Mesodermal cell (in vitro differentiated cells): ENCODE data around the gene GLMN.
"Not testable (repeated sequence)": the region's sequence is repeated elsewhere in the genome, so short reads cannot be mapped to it uniquely, and the experiment has no call there.

ENCODE experiments used
- H3K27ac ChIP-seq: 2 replicates; pipeline ENCODE4 v1.7.0; 2013; ENCODE audit warnings: mild to moderate bottlenecking, low read depth, low read length, moderate library complexity; ENCODE audit not compliant: severe bottlenecking
- H3K36me3 ChIP-seq: 2 replicates; pipeline ENCODE4 v1.7.1; 2013; ENCODE audit warnings: mild to moderate bottlenecking, low read length, moderate library complexity; ENCODE audit not compliant: control insufficient read depth, insufficient read depth
- H3K4me1 ChIP-seq: one replicate; pipeline ENCODE4 v1.7.1; 2013; ENCODE audit warnings: mild to moderate bottlenecking, low read length; ENCODE audit not compliant: insufficient read depth, control insufficient read depth, poor library complexity, severe bottlenecking
- H3K4me3 ChIP-seq: 2 replicates; pipeline ENCODE4 v1.7.0; 2013; ENCODE audit warnings: low read length, control low read depth, mild to moderate bottlenecking; ENCODE audit not compliant: insufficient read depth, poor library complexity, severe bottlenecking; ENCODE audit errors: extremely low read depth
- H3K9me3 ChIP-seq: 2 replicates; pipeline ENCODE4 v1.7.1; 2013; ENCODE audit warnings: mild to moderate bottlenecking, low read length, moderate library complexity; ENCODE audit not compliant: control insufficient read depth
- WGBS, 2 experiments: methylation state at CpG; one replicate each; pipeline ENCODE4 v1.1.5; 2013; ENCODE audit warnings: missing lambda C conversion rate in 2 of 2; ENCODE audit not compliant: insufficient coverage in 2 of 2; 5-methylcytosine and 5-hydroxymethylcytosine counted together

GLMN gene

DNA sequence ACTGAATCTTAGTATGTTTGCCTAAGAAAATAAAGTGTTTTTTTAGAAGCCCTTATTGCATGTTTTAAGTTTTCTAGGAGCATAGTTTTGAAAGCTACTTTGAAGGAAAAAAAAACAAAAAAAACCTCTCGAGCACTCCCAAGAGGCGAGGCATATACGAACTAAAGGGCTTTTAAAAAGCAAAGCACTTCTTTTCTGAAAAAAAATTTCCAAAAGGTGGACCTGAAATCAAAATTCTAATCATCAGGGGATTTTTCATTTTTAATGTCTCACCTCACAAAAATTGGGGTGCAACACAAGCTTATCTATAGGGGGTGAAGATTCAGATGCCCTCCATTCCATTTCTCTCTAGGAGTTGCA, 594 bp downstream of the GLMN start:
- Histone ChIP-seq H3K9me3 (no peaks in the 10 kb centered on the region), H3K4me1 (no peaks in the 10 kb centered on the region), H3K36me3 (peaks cover 39% of the 10 kb centered on the region), H3K27ac (peak overlapping the region; percentile 91), H3K4me3 (peak overlapping the region; percentile 76)
- 0 to 11% methylated on average over 2 to 3 of the region's 3 CpGs for WGBS, 2 experiments

DNA sequence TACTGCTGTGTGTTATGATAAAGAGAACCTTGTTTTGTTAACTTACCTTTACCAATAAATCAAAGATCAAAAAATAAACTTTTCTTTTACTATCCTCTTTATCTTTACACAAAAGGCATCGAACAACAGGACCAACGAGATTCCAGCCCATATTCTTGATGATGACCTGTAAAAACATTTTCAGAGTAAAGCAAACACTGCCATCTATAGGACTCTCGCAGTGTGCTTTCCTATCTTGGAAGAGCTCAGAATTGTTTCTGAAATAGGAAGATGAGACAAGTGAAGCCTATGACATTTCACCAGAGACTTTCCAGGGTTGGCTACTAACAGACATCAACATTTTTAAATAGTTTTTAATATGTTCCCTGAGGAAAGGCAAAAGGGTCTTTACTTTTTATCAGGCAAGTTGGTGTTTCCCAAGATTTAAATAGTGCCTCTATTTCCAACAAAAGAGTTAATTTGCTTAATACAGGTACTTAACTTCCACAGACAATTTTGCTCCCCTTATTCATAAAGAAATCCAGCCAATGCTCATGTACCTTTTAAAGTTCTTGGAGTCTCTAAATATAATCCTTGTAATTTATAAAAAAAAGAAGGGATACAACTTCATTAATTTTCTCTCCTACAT, 7.3 kb downstream of the GLMN start:
- Histone ChIP-seq H3K4me1 (no peaks in the 10 kb centered on the region), H3K27ac (no peak overlapping the region), H3K9me3 (no peaks in the 10 kb centered on the region), H3K4me3 (no peak overlapping the region), H3K36me3 (peaks cover 77% of the 10 kb centered on the region)
- WGBS, 2 experiments: 86 to 93% methylated on average over 2 to 3 of the region's 3 CpGs

DNA sequence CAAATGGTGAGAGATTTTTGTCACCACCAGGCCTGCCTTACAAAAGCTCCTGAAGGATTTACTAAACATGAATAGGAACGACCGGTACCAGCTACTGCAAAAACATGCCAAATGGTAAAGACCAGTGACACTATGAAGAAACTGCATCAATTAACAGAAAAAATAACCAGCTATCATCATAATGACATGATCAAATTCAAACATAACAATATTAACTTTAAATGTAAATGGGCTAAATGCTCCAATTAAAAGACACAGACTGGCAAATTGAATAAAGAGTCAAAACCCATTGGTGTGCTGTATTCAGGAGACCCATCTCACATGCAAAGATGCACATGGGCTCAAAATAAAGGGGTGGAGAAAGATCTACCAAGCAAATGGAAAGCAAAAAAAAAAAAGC, 17.4 kb downstream of the GLMN start:
- peaks cover 31% of the 10 kb centered on the region for H3K36me3 ChIP-seq
- not testable (repeated sequence) for H3K27ac ChIP-seq, H3K4me1 ChIP-seq, H3K4me3 ChIP-seq, H3K9me3 ChIP-seq
- WGBS, 2 experiments: 60 to 88% methylated on average over 2 of the region's 2 CpGs

DNA sequence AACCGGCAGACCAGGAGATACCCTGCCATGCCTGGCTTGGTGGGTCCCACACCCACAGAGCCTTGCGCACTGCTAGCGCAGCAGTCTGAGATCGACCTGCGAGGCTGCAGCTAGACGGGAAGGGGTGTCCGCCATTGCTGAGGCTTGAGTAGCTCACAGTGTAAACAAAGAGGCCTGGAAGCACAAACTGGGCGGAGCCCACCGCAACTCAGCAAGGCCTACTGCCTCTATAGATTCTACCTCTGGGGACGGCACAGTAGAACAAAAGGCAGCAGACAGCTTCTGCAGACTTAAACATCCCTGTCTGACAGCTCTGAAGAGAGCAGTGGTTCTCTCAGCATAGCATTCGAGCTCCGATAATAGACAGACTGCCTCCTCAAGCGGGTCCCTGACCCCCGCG, 19.0 kb downstream of the GLMN start:
- H3K9me3 ChIP-seq, H3K4me1 ChIP-seq, H3K27ac ChIP-seq, H3K4me3 ChIP-seq: not testable (repeated sequence)
- H3K36me3 ChIP-seq: peaks cover 34% of the 10 kb centered on the region
- WGBS, 2 experiments: 95% methylated on average over 11 to 14 of the region's 15 CpGs

DNA sequence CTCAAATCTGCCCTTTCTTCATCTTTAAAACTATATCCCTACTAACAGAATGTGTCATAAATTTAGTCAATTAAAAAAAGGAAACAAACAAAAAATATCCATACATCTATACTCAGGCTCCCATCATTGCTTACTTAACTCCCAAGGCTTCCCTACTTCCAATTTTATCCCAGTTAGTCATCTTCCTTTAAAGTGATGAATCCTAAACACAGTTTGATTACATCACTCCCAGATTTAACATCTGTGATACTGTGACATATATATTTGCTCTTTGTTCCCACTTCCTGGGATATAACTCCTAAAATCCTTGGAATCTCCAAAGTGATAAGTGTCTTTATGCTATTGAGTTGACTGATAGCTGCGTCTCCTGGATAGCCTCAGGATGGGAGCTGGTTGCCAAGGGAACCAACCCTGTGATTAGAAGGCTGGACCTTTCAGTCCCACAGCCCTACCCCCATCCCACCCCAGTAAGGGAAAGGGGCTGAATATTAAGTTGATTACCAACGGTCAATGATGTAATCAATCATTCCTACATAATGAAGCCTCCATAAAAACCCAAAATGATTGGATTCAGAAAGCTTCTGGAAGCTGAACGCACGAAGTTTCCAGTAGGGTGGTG, 21.6 kb downstream of the GLMN start:
- WGBS, 2 experiments: no CpG with 5 or more reads among the region's 4 CpGs
- Histone ChIP-seq H3K36me3 (peaks cover 45% of the 10 kb centered on the region), H3K4me1 (no peaks in the 10 kb centered on the region), H3K9me3 (no peaks in the 10 kb centered on the region), H3K4me3 (no peak overlapping the region), H3K27ac (no peak overlapping the region)

DNA sequence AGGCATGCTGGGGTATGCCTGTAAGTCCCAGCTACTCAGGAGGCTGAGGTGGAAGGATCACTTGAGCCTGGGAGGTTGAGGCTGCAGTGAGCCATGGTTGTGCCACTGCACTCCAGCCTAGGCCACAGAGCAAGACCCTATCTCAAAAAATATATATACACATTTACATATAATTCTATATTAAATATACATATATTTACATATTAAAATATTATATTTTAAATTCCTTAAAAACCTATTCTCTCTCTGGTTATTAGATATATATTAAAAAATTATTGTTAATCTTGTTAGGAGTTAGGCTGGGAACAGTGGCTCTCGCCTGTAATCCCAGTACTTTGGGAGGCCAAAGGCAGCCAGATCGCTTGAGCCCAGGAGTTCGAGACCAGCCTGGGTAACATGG, 22.7 kb downstream of the GLMN start:
- H3K4me1 ChIP-seq: no peaks in the 10 kb centered on the region
- H3K4me3 ChIP-seq: no peak overlapping the region
- no peaks in the 10 kb centered on the region for H3K9me3 ChIP-seq
- 65 to 93% methylated on average over 2 to 3 of the region's 3 CpGs for WGBS, 2 experiments
- peaks cover 56% of the 10 kb centered on the region for H3K36me3 ChIP-seq
- H3K27ac ChIP-seq: no peak overlapping the region

DNA sequence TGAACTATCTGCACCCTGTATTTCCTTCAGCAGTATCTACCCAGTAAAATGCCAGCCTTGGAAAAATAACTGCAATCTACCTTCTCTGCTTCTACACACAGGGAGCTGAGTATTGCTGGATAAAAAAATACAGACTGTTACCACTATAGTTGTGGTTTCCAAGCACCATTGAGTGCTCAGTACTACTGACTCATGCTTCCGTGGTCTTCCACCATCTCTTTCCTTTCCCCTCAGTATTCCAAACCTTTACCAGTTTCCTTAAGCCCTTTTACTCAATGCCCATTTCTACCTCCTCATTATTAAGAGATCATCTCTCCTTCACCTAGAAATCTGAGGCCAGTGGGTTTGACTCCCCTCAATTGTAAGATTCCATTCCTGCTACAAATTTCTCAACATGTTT, 23.8 kb downstream of the GLMN start:
- no peak overlapping the region for H3K27ac ChIP-seq
- H3K4me3 ChIP-seq: no peak overlapping the region
- H3K9me3 ChIP-seq: no peaks in the 10 kb centered on the region
- 78 to 94% methylated on average over 1 of the region's 1 CpG for WGBS, 2 experiments
- H3K4me1 ChIP-seq: no peaks in the 10 kb centered on the region
- peaks cover 61% of the 10 kb centered on the region for H3K36me3 ChIP-seq

DNA sequence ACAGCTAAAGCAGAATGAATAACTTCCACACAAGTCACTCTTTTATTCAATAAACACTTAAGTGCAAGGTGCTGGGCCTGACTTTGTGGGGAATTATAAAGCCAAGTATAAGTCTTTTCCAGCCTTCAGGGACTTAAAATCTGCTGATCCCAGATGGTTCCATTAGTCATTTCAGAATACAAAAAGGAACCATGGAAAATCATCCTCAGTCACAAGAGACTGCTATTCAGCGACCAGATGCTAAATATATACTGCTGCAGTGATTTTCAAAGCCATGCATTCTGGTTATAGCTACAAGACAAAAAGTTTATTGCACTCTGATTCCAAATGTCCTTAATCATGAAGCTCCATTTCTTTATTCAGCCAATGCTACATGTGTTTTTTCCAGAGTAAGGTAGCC, 25.7 kb downstream of the GLMN start:
- Histone ChIP-seq H3K36me3 (peaks cover 66% of the 10 kb centered on the region), H3K9me3 (no peaks in the 10 kb centered on the region), H3K27ac (no peak overlapping the region), H3K4me1 (no peaks in the 10 kb centered on the region), H3K4me3 (no peak overlapping the region)
- 75 to 83% methylated on average over 1 of the region's 1 CpG for WGBS, 2 experiments

DNA sequence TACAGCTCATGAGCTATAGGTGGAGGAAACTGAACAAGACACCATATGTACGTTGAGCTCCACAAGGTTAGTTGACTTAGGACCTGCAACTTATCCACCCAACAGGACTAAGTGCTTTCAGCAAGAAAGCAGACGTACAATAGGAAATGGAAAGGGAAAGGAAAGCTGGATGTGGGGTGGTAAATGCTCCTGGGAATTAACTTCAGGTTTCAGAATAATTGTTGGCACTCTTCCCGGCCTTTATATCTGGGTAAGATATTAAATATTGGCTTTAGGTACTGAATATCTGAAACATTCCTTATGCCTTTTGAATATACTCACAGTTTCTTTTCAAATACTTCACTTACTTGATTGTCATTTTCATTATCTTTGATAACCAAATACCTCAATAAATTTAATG, 36.3 kb downstream of the GLMN start:
- H3K9me3 ChIP-seq: no peaks in the 10 kb centered on the region
- 96 to 100% methylated on average over 2 of the region's 3 CpGs for WGBS, 2 experiments
- no peaks in the 10 kb centered on the region for H3K4me1 ChIP-seq
- H3K27ac ChIP-seq: no peak overlapping the region
- H3K36me3 ChIP-seq: peaks cover 62% of the 10 kb centered on the region
- no peak overlapping the region for H3K4me3 ChIP-seq

DNA sequence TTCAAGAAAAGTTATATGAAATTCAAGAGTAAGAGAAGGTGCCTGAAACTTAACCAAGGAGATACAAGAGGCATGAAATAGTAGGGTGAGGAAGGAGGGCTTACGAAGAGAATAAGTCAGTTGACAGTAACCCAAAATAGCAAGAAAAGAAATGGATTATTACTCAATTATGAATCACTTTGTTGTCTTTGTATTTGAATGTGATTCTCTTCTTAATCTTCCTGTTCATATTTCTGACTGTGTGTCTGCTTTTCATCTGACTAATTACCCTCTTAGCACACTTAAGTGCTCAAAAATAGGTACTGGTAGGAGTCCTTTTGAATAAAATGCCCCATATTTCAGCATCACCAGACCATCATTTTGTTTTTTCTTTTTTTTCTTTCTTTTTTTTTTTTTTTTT, 39.4 kb downstream of the GLMN start:
- Histone ChIP-seq H3K4me3 (no peak overlapping the region), H3K9me3 (no peaks in the 10 kb centered on the region), H3K27ac (no peak overlapping the region), H3K4me1 (no peaks in the 10 kb centered on the region), H3K36me3 (peaks cover 56% of the 10 kb centered on the region)
- no CpG with 5 or more reads among the region's 1 CpG for WGBS, 2 experiments

DNA sequence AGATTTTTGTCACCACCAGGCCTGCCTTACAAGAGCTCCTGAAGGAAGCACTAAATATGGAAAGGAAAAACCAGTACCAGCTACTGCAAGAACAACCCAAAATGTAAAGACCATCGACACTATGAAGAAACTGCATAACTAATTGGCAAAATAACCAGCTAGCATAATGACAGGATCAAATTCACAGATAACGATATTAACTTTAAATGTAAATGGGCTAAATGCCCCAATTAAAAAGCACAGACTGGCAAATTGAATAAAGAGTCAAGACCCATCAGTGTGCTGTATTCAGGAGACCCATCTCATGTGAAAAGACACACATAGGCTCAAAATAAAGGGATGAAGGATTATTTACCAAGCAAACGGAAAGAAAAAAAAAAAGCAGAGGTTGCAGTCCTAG, 44.1 kb downstream of the GLMN start:
- H3K9me3 ChIP-seq, H3K4me1 ChIP-seq, H3K27ac ChIP-seq, H3K4me3 ChIP-seq: not testable (repeated sequence)
- H3K36me3 ChIP-seq: peaks cover 43% of the 10 kb centered on the region
- 33% methylated on average over 1 of the region's 3 CpGs; no CpG with 5 or more reads in 1 of the 2 experiments for WGBS, 2 experiments
